Smooth muscle cell of the brain vasculature (primary cell): ENCODE data around the gene DBP.

ENCODE experiments used
- DNase-seq: peaks from one replicate; pipeline ENCODE4 v3.0.0-alpha.2; 2012; ENCODE audit warnings: low read depth, low spot score

DBP gene

GRCh38 chr19:48613024-48613851 lies 23.9 kb downstream of the DBP start:
- DNase-seq = no peak

- DNase-seq = no peak
Measured at GRCh38 chr19:48611872-48612271, 25.3 kb downstream of the DBP start.

- no peak for DNase-seq
Measured at GRCh38 chr19:48609571-48610108, 27.5 kb downstream of the DBP start.

- no peak for DNase-seq
Measured at GRCh38 chr19:48608798-48609263, 28.3 kb downstream of the DBP start.

GRCh38 chr19:48607359-48607755 lies 29.8 kb downstream of the DBP start:
- no peak for DNase-seq

GRCh38 chr19:48606463-48607358 lies 30.5 kb downstream of the DBP start, which contains the start of gene SPACA4:
TSS of gene SPACA4 (plus strand) at chr19:48606742. CDS start at chr19:48606979, 237 bp downstream.
- DNase-seq = no peak

- DNase-seq = no peak
Measured at GRCh38 chr19:48603850-48604249, 33.3 kb downstream of the DBP start.

GRCh38 chr19:48603449-48603848 lies 33.7 kb downstream of the DBP start:
- DNase-seq = no peak

GRCh38 chr19:48603001-48603400 lies 34.2 kb downstream of the DBP start:
- DNase-seq = no peak

- DNase-seq = no peak
Measured at GRCh38 chr19:48600679-48601417, 36.3 kb downstream of the DBP start.

- no peak for DNase-seq
Measured at GRCh38 chr19:48598996-48599700, 38.0 kb downstream of the DBP start.

GRCh38 chr19:48596679-48597465 lies 40.3 kb downstream of the DBP start:
- DNase-seq = no peak

- DNase-seq = no peak
Measured at GRCh38 chr19:48596237-48596636, 40.9 kb downstream of the DBP start.

GRCh38 chr19:48595833-48596232 lies 41.3 kb downstream of the DBP start:
- DNase-seq = no peak

GRCh38 chr19:48595171-48595570 lies 42.0 kb downstream of the DBP start:
- no peak for DNase-seq

GRCh38 chr19:48591021-48591420 lies 46.2 kb downstream of the DBP start:
- no peak for DNase-seq

GRCh38 chr19:48588670-48589401 lies 48.3 kb downstream of the DBP start:
- peak; percentile 58 for DNase-seq

- DNase-seq = no peak
Measured at GRCh38 chr19:48587387-48587786, 49.8 kb downstream of the DBP start.

GRCh38 chr19:48582168-48582567 lies 55.0 kb downstream of the DBP start:
- DNase-seq = no peak
